ENCODE results near the gene TCFL5.

The TCFL5 gene

GRCh38 chr20:62893700-62894099 lies 32.1 kb upstream of the TCFL5 start:
- DNase-seq (ENCODE audit: extremely low read depth, low read depth) = no peak
- TF ChIP-seq CTCF (IDR thresholded peaks at IDR 0.05; ENCODE audit: low read depth, low read length) = no peak

- TF ChIP-seq CTCF (IDR thresholded peaks at IDR 0.05; ENCODE audit: low read depth, low read length) = no peak
- no peak for DNase-seq (ENCODE audit: extremely low read depth, low read depth)
These were observed 31.0 kb upstream of the TCFL5 start for GRCh38 chr20:62892348-62893304.

- TF ChIP-seq CTCF (IDR thresholded peaks at IDR 0.05; ENCODE audit: low read depth, low read length) = no peak
- DNase-seq (ENCODE audit: extremely low read depth, low read depth) = no peak
These were observed 29.5 kb upstream of the TCFL5 start for GRCh38 chr20:62891111-62891510.

GRCh38 chr20:62890444-62890843 lies 28.8 kb upstream of the TCFL5 start:
- no peak for TF ChIP-seq CTCF (IDR thresholded peaks at IDR 0.05; ENCODE audit: low read depth, low read length)
- no peak for DNase-seq (ENCODE audit: extremely low read depth, low read depth)

GRCh38 chr20:62889871-62890270 lies 28.2 kb upstream of the TCFL5 start:
- no peak for TF ChIP-seq CTCF (IDR thresholded peaks at IDR 0.05; ENCODE audit: low read depth, low read length)
- no peak for DNase-seq (ENCODE audit: extremely low read depth, low read depth)

GRCh38 chr20:62889411-62889810 lies 27.8 kb upstream of the TCFL5 start:
- no peak for TF ChIP-seq CTCF (IDR thresholded peaks at IDR 0.05; ENCODE audit: low read depth, low read length)
- no peak for DNase-seq (ENCODE audit: extremely low read depth, low read depth)

GRCh38 chr20:62888910-62889309 lies 27.3 kb upstream of the TCFL5 start:
- no peak for TF ChIP-seq CTCF (IDR thresholded peaks at IDR 0.05; ENCODE audit: low read depth, low read length)
- no peak for DNase-seq (ENCODE audit: extremely low read depth, low read depth)
